H1 (cell line): ENCODE measurements around the gene SLC22A13. TPM values are rescaled to one million over a fixed set of nuclear protein-coding genes. Genes with fewer than 3 reads are reported as not detected.

ENCODE experiments used
- CTCF ChIA-PET: fragments of 300-600 bp; sonication (Branson Sonifier 250); formaldehyde crosslinking; loops from one replicate; lab custom pipeline; 2021; ENCODE audit not compliant: partially characterized antibody; lab: Charles Lee
- POLR2A ChIA-PET: fragments of 300-600 bp; sonication (Branson Sonifier 250); formaldehyde crosslinking; loops from one replicate; lab custom pipeline; 2021; ENCODE audit warnings: inconsistent platforms; ENCODE audit not compliant: partially characterized antibody; lab: Charles Lee
- DNase-seq, 2 experiments: peaks; one replicate each; pipeline versions ENCODE4 v3.0.0 to v3.0.0-alpha.2; 2010 to 2022; ENCODE audit warnings: low spot score in 2 of 2, low read depth in 1 of 2, mixed read lengths in 1 of 2
- FAIRE-seq: peaks from 2 replicates; lab custom pipeline; 2011; peaks lifted over from hg19 to GRCh38; lab: Jason Lieb, UNC
- H2AFZ ChIP-seq: 2 replicates; pipeline ENCODE4 v1.8.1; 2012; ENCODE audit warnings: low read length, inconsistent platforms
- H2AK5ac ChIP-seq: 2 replicates; pipeline ENCODE4 v1.6.1; 2013; ENCODE audit warnings: low read depth, low read length
- H2BK120ac ChIP-seq: replicated peaks from 2 replicates; pipeline ENCODE3; 2013; ENCODE audit warnings: low read depth, low read length, inconsistent platforms
- H2BK12ac ChIP-seq: 2 replicates; pipeline ENCODE4 v1.6.1; 2013; ENCODE audit warnings: low read depth, low read length
- H2BK15ac ChIP-seq: 2 replicates; pipeline ENCODE4 v1.6.1; 2013; ENCODE audit warnings: low read length
- H2BK20ac ChIP-seq: 2 replicates; pipeline ENCODE4 v1.6.1; 2013; ENCODE audit warnings: low read length
- H2BK5ac ChIP-seq: 2 replicates; pipeline ENCODE4 v1.6.1; 2013; ENCODE audit warnings: low read depth, low read length
- H3K14ac ChIP-seq: 2 replicates; pipeline ENCODE4 v1.6.1; 2013; ENCODE audit warnings: inconsistent platforms; ENCODE audit not compliant: insufficient read length
- H3K18ac ChIP-seq: 2 replicates; pipeline ENCODE4 v1.6.1; 2013; ENCODE audit warnings: low read length; ENCODE audit errors: extremely low read depth
- H3K23ac ChIP-seq: 2 replicates; pipeline ENCODE4 v1.6.1; 2013; ENCODE audit warnings: inconsistent platforms; ENCODE audit not compliant: insufficient read length
- H3K23me2 ChIP-seq: 2 replicates; pipeline ENCODE4 v1.6.1; 2013; ENCODE audit warnings: low read depth, low read length
- H3K27ac ChIP-seq: 2 replicates; pipeline ENCODE4 v1.6.1; 2011; ENCODE audit warnings: low read depth, low read length, inconsistent platforms
- H3K27me3 ChIP-seq, 4 experiments: replicated peaks in 1 of 4; 1 replicate in 1 of 4; 2 replicates in 3 of 4; pipeline versions ENCODE4 v1.6.1 to v1.8.1; 2011 to 2013; ENCODE audit warnings: low read length in 3 of 4, mild to moderate bottlenecking in 3 of 4, inconsistent platforms in 2 of 4, mixed read lengths in 2 of 4, moderate library complexity in 1 of 4; ENCODE audit not compliant: control insufficient read depth in 3 of 4, insufficient read depth in 3 of 4; ENCODE audit errors: extremely low read depth in 1 of 4
- H3K36me3 ChIP-seq, 4 experiments: 2 replicates each; pipeline versions ENCODE4 v1.6.1 to v1.8.1; 2011 to 2013; ENCODE audit warnings: mild to moderate bottlenecking in 4 of 4, low read length in 3 of 4, moderate library complexity in 2 of 4, control low read depth in 1 of 4, inconsistent platforms in 1 of 4; ENCODE audit not compliant: insufficient read depth in 4 of 4, control insufficient read depth in 2 of 4
- H3K4ac ChIP-seq: replicated peaks from 2 replicates; pipeline ENCODE3; 2013; ENCODE audit warnings: low read length, low read depth, mixed read lengths, inconsistent platforms; ENCODE audit not compliant: insufficient read length
- H3K4me1 ChIP-seq, 4 experiments: replicated peaks in 1 of 4; 1 replicate in 1 of 4; 2 replicates in 3 of 4; pipeline versions ENCODE4 v1.6.1 to v1.8.1; 2011 to 2013; ENCODE audit warnings: low read length in 3 of 4, inconsistent platforms in 2 of 4, mixed read lengths in 1 of 4; ENCODE audit not compliant: insufficient read depth in 4 of 4, control insufficient read depth in 3 of 4
- H3K4me2 ChIP-seq, 2 experiments: 2 replicates each; pipeline versions ENCODE4 v1.6.1 to v1.8.1; 2011 to 2013; ENCODE audit warnings: low read depth in 2 of 2, low read length in 2 of 2, control low read depth in 1 of 2, inconsistent platforms in 1 of 2, mild to moderate bottlenecking in 1 of 2; ENCODE audit not compliant: insufficient read depth in 1 of 2
- H3K4me3 ChIP-seq, 4 experiments: fragments of 200-600, 300-600 bp in 1 of 4; sonication (generic), shearing (Covaris generic), sonication (Bioruptor Twin) in 1 of 4; 2 replicates each; pipeline versions ENCODE4 v1.5.1 to v1.8.1; 2011 to 2016; ENCODE audit warnings: low read length in 4 of 4, low read depth in 3 of 4, control low read depth in 2 of 4, inconsistent platforms in 2 of 4, mild to moderate bottlenecking in 2 of 4, mixed read lengths in 1 of 4, moderate library complexity in 1 of 4; ENCODE audit not compliant: insufficient read depth in 2 of 4; ENCODE audit errors: extremely low read depth in 1 of 4
- H3K56ac ChIP-seq: replicated peaks from 2 replicates; pipeline ENCODE3; 2013; ENCODE audit warnings: low read depth, mild to moderate bottlenecking, mixed read lengths, low read length, inconsistent platforms; ENCODE audit not compliant: insufficient read length
- H3K79me1 ChIP-seq: 2 replicates; pipeline ENCODE4 v1.6.1; 2013; ENCODE audit warnings: low read depth, low read length, control low read depth
- H3K79me2 ChIP-seq, 2 experiments: 2 replicates each; pipeline versions ENCODE4 v1.6.1 to v1.8.1; 2012 to 2013; ENCODE audit warnings: low read length in 2 of 2, mild to moderate bottlenecking in 2 of 2, inconsistent platforms in 1 of 2; ENCODE audit not compliant: insufficient read depth in 2 of 2, control insufficient read depth in 1 of 2
- H3K9ac ChIP-seq, 4 experiments: replicated peaks in 1 of 4; 1 replicate in 1 of 4; 2 replicates in 3 of 4; pipeline versions ENCODE4 v1.6.1 to v1.8.1; 2011 to 2013; ENCODE audit warnings: low read depth in 3 of 4, low read length in 3 of 4, control low read depth in 2 of 4, mild to moderate bottlenecking in 2 of 4, moderate library complexity in 2 of 4, inconsistent platforms in 1 of 4; ENCODE audit errors: extremely low read depth in 1 of 4
- H3K9me3 ChIP-seq, 2 experiments: 2 replicates each; pipeline versions ENCODE4 v1.6.1 to v1.8.1; 2012 to 2013; ENCODE audit warnings: mild to moderate bottlenecking in 2 of 2, moderate library complexity in 2 of 2, control low read depth in 1 of 2, inconsistent platforms in 1 of 2, low read depth in 1 of 2, low read length in 1 of 2, mixed read lengths in 1 of 2; ENCODE audit not compliant: insufficient read depth in 2 of 2
- H4K20me1 ChIP-seq, 2 experiments: replicated peaks in 1 of 2; 2 replicates each; pipeline versions ENCODE3 to v1.8.1; 2011 to 2013; ENCODE audit warnings: inconsistent platforms in 2 of 2, low read length in 2 of 2, mild to moderate bottlenecking in 1 of 2; ENCODE audit not compliant: insufficient read depth in 2 of 2, control insufficient read depth in 1 of 2
- H4K5ac ChIP-seq: 2 replicates; pipeline ENCODE4 v1.6.1; 2013; ENCODE audit warnings: low read length, low read depth, mixed read lengths, inconsistent platforms; ENCODE audit not compliant: insufficient read length
- H4K8ac ChIP-seq: 2 replicates; pipeline ENCODE4 v1.8.0; 2013; ENCODE audit warnings: mild to moderate bottlenecking, moderate library complexity, low read length, inconsistent platforms; ENCODE audit not compliant: insufficient read depth; ENCODE audit errors: extremely low read depth
- H4K91ac ChIP-seq: replicated peaks from 2 replicates; pipeline ENCODE3; 2013; ENCODE audit warnings: low read length, mixed read lengths, inconsistent platforms; ENCODE audit not compliant: insufficient read length
- BRCA1 ChIP-seq: IDR thresholded peaks from 2 replicates; pipeline ENCODE4 v1.6.1; 2012; ENCODE audit warnings: low read depth, low read length, improper control_type of control experiment
- CHD1 ChIP-seq: IDR thresholded peaks from 2 replicates; pipeline ENCODE4 v1.6.1; 2012; ENCODE audit warnings: low read depth, low read length, improper control_type of control experiment
- CHD2 ChIP-seq: IDR thresholded peaks from 2 replicates; pipeline ENCODE4 v1.6.1; 2012; ENCODE audit warnings: low read length, improper control_type of control experiment
- CTCF ChIP-seq, 3 experiments: IDR thresholded peaks; 1 replicate in 2 of 3; 2 replicates in 1 of 3; pipeline versions ENCODE4 v1.5.1 to v1.6.1; 2011; ENCODE audit warnings: low read length in 3 of 3, mild to moderate bottlenecking in 3 of 3, inconsistent platforms in 2 of 3, low read depth in 1 of 3, moderate library complexity in 1 of 3; ENCODE audit not compliant: insufficient read depth in 1 of 3; ENCODE audit errors: control extremely low read depth in 1 of 3
- GTF2F1 ChIP-seq: IDR thresholded peaks from 2 replicates; pipeline ENCODE4 v1.6.1; 2012; ENCODE audit warnings: low read depth, low read length, improper control_type of control experiment, borderline replicate concordance
- NANOG ChIP-seq: IDR thresholded peaks from 2 replicates; pipeline ENCODE4 v1.6.1; 2011; ENCODE audit warnings: low read length, low read depth, mild to moderate bottlenecking, inconsistent platforms; ENCODE audit not compliant: insufficient read depth, poor library complexity, severe bottlenecking
- NRF1 ChIP-seq: IDR thresholded peaks from 2 replicates; pipeline ENCODE4 v1.6.1; 2011; ENCODE audit warnings: mild to moderate bottlenecking, low read depth, low read length, improper control_type of control experiment
- PHF8 ChIP-seq: fragments of 200-600 bp; sonication (generic); conservative IDR thresholded peaks from 2 replicates; pipeline ENCODE4 v1.7.1; 2012; ENCODE audit warnings: low read depth, mild to moderate bottlenecking, inconsistent platforms, low read length, moderate library complexity
- POLR2AphosphoS5 ChIP-seq: IDR thresholded peaks from 2 replicates; pipeline ENCODE4 v1.6.1; 2011; ENCODE audit warnings: low read depth, low read length
- POU5F1 ChIP-seq: IDR thresholded peaks from 2 replicates; pipeline ENCODE4 v1.6.1; 2011; ENCODE audit warnings: low read depth, mild to moderate bottlenecking, low read length, moderate library complexity
- RNF2 ChIP-seq: fragments of 200-900, 300-1000 bp; sonication (generic); IDR thresholded peaks from 2 replicates; pipeline ENCODE4 v1.7.1; 2016; ENCODE audit warnings: borderline replicate concordance, low read depth, mild to moderate bottlenecking, antibody characterized with exemption, low read length; ENCODE audit not compliant: poor library complexity, severe bottlenecking; ENCODE audit errors: missing control alignments
- SP1 ChIP-seq: IDR thresholded peaks from 2 replicates; pipeline ENCODE4 v1.6.1; 2011; ENCODE audit warnings: low read depth, low read length
- SUZ12 ChIP-seq: fragments of 200-600 bp; sonication (generic); IDR thresholded peaks from 2 replicates; pipeline ENCODE4 v1.6.1; 2012; ENCODE audit warnings: mild to moderate bottlenecking, inconsistent platforms, low read length, moderate library complexity, mixed read lengths
- WGBS, 2 experiments: shearing (Covaris generic) in 1 of 2; methylation state at CpG; one replicate each; pipeline versions ENCODE4 v1.1.6 to v1.1.7; 2013 to 2015; ENCODE audit warnings: low lambda C conversion rate in 2 of 2, mixed read lengths in 2 of 2, inconsistent platforms in 1 of 2, low coverage in 1 of 2, missing lambda C conversion rate in 1 of 2; ENCODE audit not compliant: insufficient replicate concordance in 2 of 2, insufficient coverage in 1 of 2, insufficient read length in 1 of 2; ENCODE audit errors: extremely low coverage in 1 of 2, missing lambda C conversion rate in 1 of 2; 5-methylcytosine and 5-hydroxymethylcytosine counted together
- polyA plus RNA-seq, 7 experiments: library from polyadenylated mRNA; depleted of rRNA in 3 of 7; stranded (reverse) in 5 of 7; unstranded in 2 of 7; fragments of >200 nt in 5 of 7; fragments of 200-250 nt in 2 of 7; gene quantifications; 1 replicate in 5 of 7; 2 replicates in 1 of 7; 4 replicates in 1 of 7; pipeline versions ENCODE4 v1.2.1 to v1.2.3, GENCODE V29; 2011 to 2013; ENCODE audit warnings: missing spikeins in 2 of 7, mixed read lengths in 2 of 7
- total RNA-seq: library from RNA; stranded (reverse); fragmentation: NEBNext Ultra II Directional; extraction: Animal tissue kit (Norgen Biotek cat#: 25700); gene quantifications from 2 replicates; pipeline ENCODE4 v1.2.1, GENCODE V29; 2021

The SLC22A13 gene
- total and polyA plus RNA-seq, 2 of the 8 experiments (the other 6 are each of a cell fraction or from before 2014, with no cell fraction given) = 0.05 to 0.41 TPM

- Histone ChIP-seq H3K27me3 (no peaks in the 10 kb centered on the region), H2BK120ac (no peak overlapping the region), H3K79me1 (no peaks in the 10 kb centered on the region), H4K20me1 (no peaks in the 10 kb centered on the region), H2AK5ac (no peak overlapping the region), H2BK5ac (no peak overlapping the region), H3K79me2 (no peaks in the 10 kb centered on the region), H3K56ac (no peak overlapping the region), H2AFZ (no peak overlapping the region), H3K4me2 (no peak overlapping the region), H2BK20ac (no peak overlapping the region), H3K14ac (no peak overlapping the region), H3K36me3 (no peaks in the 10 kb centered on the region), H2BK15ac (no peak overlapping the region), H3K23ac (no peak overlapping the region), H3K4ac (no peak overlapping the region), H3K9me3 (no peaks in the 10 kb centered on the region), H2BK12ac (no peak overlapping the region), H3K27ac (no peak overlapping the region), H4K91ac (no peak overlapping the region), H3K4me1 (no peaks in the 10 kb centered on the region), H3K23me2 (no peaks in the 10 kb centered on the region), H4K8ac (no peak overlapping the region), H4K5ac (no peak overlapping the region), H3K9ac (no peak overlapping the region), H3K18ac (no peak overlapping the region), H3K4me3 (no peak overlapping the region)
- CTCF ChIA-PET = no interaction called here
- 95% methylated on average over 6 of the region's 6 CpGs; no CpG with 5 or more reads in 1 of the 2 experiments for WGBS, 2 experiments
- no peak for DNase-seq
- POLR2A ChIA-PET = no interaction called here
- no peak for FAIRE-seq
- no peak for TF ChIP-seq PHF8
- TF ChIP-seq CHD1 = no peak
- no peak for TF ChIP-seq NANOG
- TF ChIP-seq NRF1 = no peak
- TF ChIP-seq POLR2AphosphoS5 = no peak
- TF ChIP-seq CHD2 = no peak
- no peak for TF ChIP-seq BRCA1
- no peak for TF ChIP-seq RNF2
- no peak for TF ChIP-seq POU5F1
- TF ChIP-seq SP1 = no peak
- TF ChIP-seq GTF2F1 = no peak
- no peak for TF ChIP-seq CTCF (IDR thresholded peaks at IDR 0.05; ENCODE audit: control extremely low read depth in 1 of 3, insufficient read depth in 1 of 3, low read depth in 1 of 3, low read length in 3 of 3)
- no peak for TF ChIP-seq SUZ12
These were observed 19.1 kb downstream of the SLC22A13 start for GRCh38 chr3:38284756-38285150.
